Astrocyte of the cerebellum (primary cell): ENCODE results near the gene LPCAT3.

ENCODE experiments used
- DNase-seq: peaks from one replicate; pipeline ENCODE4 v3.0.0-alpha.2; 2011; ENCODE audit warnings: low read depth
- H3K4me3 ChIP-seq: 2 replicates; pipeline ENCODE4 v1.5.1; 2011; ENCODE audit warnings: mild to moderate bottlenecking, low read depth, low read length, moderate library complexity
- CTCF ChIP-seq: IDR thresholded peaks from 2 replicates; pipeline ENCODE4 v1.5.1; 2012; ENCODE audit warnings: low read length, low read depth, moderate library complexity, mild to moderate bottlenecking; ENCODE audit errors: missing control alignments
- in situ Hi-C: cut with HindIII; loops from 2 replicates; pipeline ENCODE4 v1.10.0; 2017; ENCODE audit warnings: low sequenced_read_pairs

The LPCAT3 gene

GRCh38 chr12:7009512-7009911, 8.8 kb downstream of the LPCAT3 start:
- in situ Hi-C loops, result no loop called here
- DNase-seq, result no peak
- no peak overlapping the region for H3K4me3 ChIP-seq
- no peak for TF ChIP-seq CTCF

- H3K4me3 ChIP-seq, result no peak overlapping the region
- DNase-seq, result no peak
- TF ChIP-seq CTCF, result no peak
- in situ Hi-C loops, result no loop called here
Measured at GRCh38 chr12:7008864-7009263, 9.4 kb downstream of the LPCAT3 start.

GRCh38 chr12:7006639-7007038, 11.6 kb downstream of the LPCAT3 start:
- no peak for DNase-seq
- in situ Hi-C loops, result no loop called here
- H3K4me3 ChIP-seq, result no peak overlapping the region
- no peak for TF ChIP-seq CTCF

GRCh38 chr12:7005311-7005710, 13.0 kb downstream of the LPCAT3 start:
- in situ Hi-C loops, result no loop called here
- no peak overlapping the region for H3K4me3 ChIP-seq
- DNase-seq, result no peak
- TF ChIP-seq CTCF, result no peak

GRCh38 chr12:7004840-7005239, 13.4 kb downstream of the LPCAT3 start:
- TF ChIP-seq CTCF, result no peak
- DNase-seq, result no peak
- in situ Hi-C loops, result no loop called here
- no peak overlapping the region for H3K4me3 ChIP-seq

GRCh38 chr12:7004287-7004803, 13.9 kb downstream of the LPCAT3 start:
- DNase-seq, result no peak
- H3K4me3 ChIP-seq, result no peak overlapping the region
- in situ Hi-C loops, result no loop called here
- TF ChIP-seq CTCF, result no peak

- in situ Hi-C loops, result no loop called here
- TF ChIP-seq CTCF, result no peak
- no peak overlapping the region for H3K4me3 ChIP-seq
- DNase-seq, result no peak
Measured at GRCh38 chr12:7001921-7002591, 16.2 kb downstream of the LPCAT3 start.
